Fibroblast of lung (primary cell): Measurements from ENCODE around the gene TBC1D14.

ENCODE experiments used
- EZH2 ChIP-seq: IDR thresholded peaks from 2 replicates; pipeline ENCODE4 v1.5.1; 2012; ENCODE audit warnings: low read length, control low read depth, mild to moderate bottlenecking; ENCODE audit errors: missing control alignments
- TF ChIP-seq, protein P1 (sequence below), 2 donors: IDR thresholded peaks in 1 of 2; conservative IDR thresholded peaks in 1 of 2; 1 replicate in 1 of 2; 2 replicates in 1 of 2; pipeline ENCODE4 v1.5.1; 2011 to 2012; ENCODE audit warnings: low read length in 2 of 2, control low read depth in 1 of 2, inconsistent platforms in 1 of 2, low read depth in 1 of 2, mild to moderate bottlenecking in 1 of 2

DNA sequence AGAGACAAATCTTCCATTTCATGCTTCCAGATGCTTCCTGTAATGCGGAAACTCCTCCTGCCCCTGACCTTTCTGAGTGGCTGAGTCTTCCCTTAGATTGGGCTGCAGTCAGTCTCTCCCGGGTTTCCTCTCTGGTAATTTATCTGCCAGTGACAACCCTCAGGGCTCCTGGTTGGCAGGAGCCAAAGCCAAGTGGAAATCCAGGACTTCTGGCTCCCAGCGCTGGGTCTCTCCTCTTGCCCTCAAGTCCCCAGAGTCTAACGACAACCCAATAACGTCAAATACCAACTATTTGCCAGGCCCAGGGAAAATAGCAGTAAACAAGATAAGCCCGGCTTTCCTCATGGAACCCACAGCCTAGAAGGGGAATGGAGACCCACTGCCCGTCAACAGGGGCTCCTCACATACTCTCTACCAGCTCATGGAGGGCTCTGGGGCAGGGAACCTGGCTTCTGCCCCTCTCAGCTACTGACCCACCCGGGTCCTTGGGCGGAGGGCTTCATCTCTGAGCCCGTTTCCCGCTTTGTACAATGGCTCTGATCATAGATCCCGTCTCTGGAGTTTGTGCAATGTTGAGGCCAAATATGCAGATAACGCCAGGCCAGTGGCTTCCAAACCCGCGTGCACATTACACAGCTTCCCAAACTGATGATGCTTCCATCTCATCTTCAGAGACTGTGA, 1.1 kb upstream of the TBC1D14 start:
- TF ChIP-seq EZH2, result no peak
- TF ChIP-seq, protein P1, sequence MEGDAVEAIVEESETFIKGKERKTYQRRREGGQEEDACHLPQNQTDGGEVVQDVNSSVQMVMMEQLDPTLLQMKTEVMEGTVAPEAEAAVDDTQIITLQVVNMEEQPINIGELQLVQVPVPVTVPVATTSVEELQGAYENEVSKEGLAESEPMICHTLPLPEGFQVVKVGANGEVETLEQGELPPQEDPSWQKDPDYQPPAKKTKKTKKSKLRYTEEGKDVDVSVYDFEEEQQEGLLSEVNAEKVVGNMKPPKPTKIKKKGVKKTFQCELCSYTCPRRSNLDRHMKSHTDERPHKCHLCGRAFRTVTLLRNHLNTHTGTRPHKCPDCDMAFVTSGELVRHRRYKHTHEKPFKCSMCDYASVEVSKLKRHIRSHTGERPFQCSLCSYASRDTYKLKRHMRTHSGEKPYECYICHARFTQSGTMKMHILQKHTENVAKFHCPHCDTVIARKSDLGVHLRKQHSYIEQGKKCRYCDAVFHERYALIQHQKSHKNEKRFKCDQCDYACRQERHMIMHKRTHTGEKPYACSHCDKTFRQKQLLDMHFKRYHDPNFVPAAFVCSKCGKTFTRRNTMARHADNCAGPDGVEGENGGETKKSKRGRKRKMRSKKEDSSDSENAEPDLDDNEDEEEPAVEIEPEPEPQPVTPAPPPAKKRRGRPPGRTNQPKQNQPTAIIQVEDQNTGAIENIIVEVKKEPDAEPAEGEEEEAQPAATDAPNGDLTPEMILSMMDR (conservative IDR thresholded peaks at IDR 0.05 in 1 of 2, IDR thresholded peaks at IDR 0.05 in 1 of 2; ENCODE audit: low read depth in 1 of 2, low read length in 2 of 2), result no peak
